ENCODE results near the gene BPIFB2. TPM values are rescaled to one million over a fixed set of nuclear protein-coding genes. Genes with fewer than 3 reads are reported as not detected.

The BPIFB2 gene
- total and polyA plus RNA-seq, 2 donors (not counting 3 experiments of a cell fraction or from before 2014, with no cell fraction given) = not detected

DNA sequence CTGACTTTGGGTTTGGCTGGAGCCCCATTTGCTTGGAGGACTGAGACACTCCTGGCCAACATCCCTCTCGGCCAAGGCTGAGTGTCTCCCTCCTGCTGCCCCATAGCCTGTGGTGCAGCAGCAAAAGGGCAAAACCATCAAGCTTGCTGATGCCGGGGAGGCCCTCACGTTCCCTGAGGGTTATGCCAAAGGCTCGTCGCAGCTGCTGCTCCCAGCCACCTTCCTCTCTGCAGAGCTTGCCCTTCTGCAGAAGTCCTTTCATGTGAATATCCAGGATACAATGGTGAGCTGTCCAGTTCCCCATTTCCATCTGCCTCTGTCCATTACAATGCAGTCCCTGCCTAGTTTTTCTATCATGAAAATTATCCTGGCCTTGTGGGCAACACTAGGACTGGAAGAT is 30.0 kb downstream of the BPIFB2 start:
- H3K9ac ChIP-seq (replicated peaks; ENCODE audit: extremely low read depth, insufficient read depth, low read length) = no peak overlapping the region
- H3K4me1 ChIP-seq (ENCODE audit: control insufficient read depth, extremely low read depth, insufficient read depth, low read length) = no peaks in the 10 kb centered on the region
- intact Hi-C loops (cut with micrococcal nuclease) = no loop called here
- TF ChIP-seq POLR2A (IDR thresholded peaks at IDR 0.05; ENCODE audit: low read depth, low read length) (no peak), CTCF (IDR thresholded peaks at IDR 0.05; ENCODE audit: extremely low read depth in 1 of 2, insufficient read depth in 1 of 2, low read depth in 1 of 2, low read length in 2 of 2) (no peak), EZH2 (IDR thresholded peaks at IDR 0.05; ENCODE audit: borderline replicate concordance, low read depth, low read length, severe bottlenecking) (no peak), FOS (IDR thresholded peaks at IDR 0.05; ENCODE audit: borderline replicate concordance, insufficient read depth, low read length) (no peak), GATA2 (IDR thresholded peaks at IDR 0.05; ENCODE audit: insufficient read depth, insufficient read length, low read depth, low read length) (no peak), MAX (IDR thresholded peaks at IDR 0.05; ENCODE audit: insufficient read depth, insufficient read length) (no peak), POLR2AphosphoS5 (IDR thresholded peaks at IDR 0.05; ENCODE audit: insufficient read depth, low read depth, low read length) (no peak), MYC (IDR thresholded peaks at IDR 0.05; ENCODE audit: low read depth, low read length) (no peak), JUN (IDR thresholded peaks at IDR 0.05; ENCODE audit: borderline replicate concordance, insufficient read depth, insufficient read length, low read depth) (no peak)
- H3K4me3 ChIP-seq (replicated peaks in 1 of 3; ENCODE audit: insufficient read depth in 1 of 3, low read depth in 1 of 3, low read length in 3 of 3) = no peak overlapping the region
- CTCF ChIA-PET = no interaction called here
- H3K9me3 ChIP-seq (replicated peaks; ENCODE audit: control insufficient read depth, insufficient read depth, low read length) = no peaks in the 10 kb centered on the region
- H2AFZ ChIP-seq (ENCODE audit: low read depth, low read length) = no peak overlapping the region
- POLR2A ChIA-PET = no interaction called here
- BruUV-seq (replicated peaks) = no TSS peak
- H3K4me2 ChIP-seq (ENCODE audit: insufficient read depth, low read length) = no peak overlapping the region
- H3K9me1 ChIP-seq (replicated peaks; ENCODE audit: control insufficient read depth, extremely low read depth, insufficient read depth, low read length) = no peaks in the 10 kb centered on the region
- H3K27me3 ChIP-seq (ENCODE audit: control insufficient read depth in 2 of 2, insufficient read depth in 2 of 2, low read length in 2 of 2) = no peaks in the 10 kb centered on the region
- no peaks in the 10 kb centered on the region for H4K20me1 ChIP-seq (replicated peaks; ENCODE audit: control insufficient read depth, extremely low read depth, insufficient read depth, low read length)
- dilution Hi-C loops (cut with MboI; ENCODE audit: extremely low pct_ligation_motif_present, low sequenced_read_pairs) = no loop called here
- no peak for FAIRE-seq
- no peak for DNase-seq (ENCODE audit: low read depth, low spot score)
- H3K36me3 ChIP-seq (ENCODE audit: control insufficient read depth in 2 of 2, extremely low read depth in 1 of 2, insufficient read depth in 2 of 2, low read length in 2 of 2) = no peaks in the 10 kb centered on the region
- H3K79me2 ChIP-seq (ENCODE audit: control insufficient read depth, insufficient read depth, low read length) = no peaks in the 10 kb centered on the region
- H3K27ac ChIP-seq (ENCODE audit: insufficient read depth, low read depth, low read length) = no peak overlapping the region

Measured in endothelial cell of umbilical vein (primary cell).